SK-N-SH (cell line): ENCODE results near the gene TMOD3. TPM values are rescaled to one million over a fixed set of nuclear protein-coding genes. Genes with fewer than 3 reads are reported as not detected.

ENCODE experiments used
- CTCF ChIA-PET: fragments of 300-600, 350-600 bp; formaldehyde crosslinking; extraction: SDS; loops from one replicate; lab custom pipeline; 2021; lab: Yijun Ruan, JAX
- POLR2A ChIA-PET: fragments of 350-600 bp; sonication (Branson Sonifier 250); formaldehyde crosslinking; extraction: SDS; loops from one replicate; lab custom pipeline; 2020; ENCODE audit warnings: antibody characterized with exemption, inconsistent platforms; lab: Yijun Ruan, JAX
- DNase-seq: peaks from one replicate; pipeline ENCODE4 v3.0.0; 2012
- H2AFZ ChIP-seq: fragments of 200-600 bp; sonication (generic); 2 replicates; pipeline ENCODE4 v1.8.1; 2016; ENCODE audit warnings: antibody characterized with exemption, mild to moderate bottlenecking, low read depth
- H3F3A ChIP-seq: fragments of 200-600 bp; sonication (generic); replicated peaks from 2 replicates; pipeline ENCODE3; 2016; ENCODE audit warnings: antibody characterized with exemption, mild to moderate bottlenecking; ENCODE audit not compliant: insufficient read depth
- H3K27ac ChIP-seq, 2 experiments: fragments of 200-500 bp in 1 of 2; fragments of 200-600 bp in 1 of 2; sonication (Bioruptor generic) in 1 of 2; sonication (generic), shearing (Covaris generic) in 1 of 2; 2 replicates each; pipeline versions ENCODE4 v1.5.1 to v1.6.1; 2014 to 2016; ENCODE audit warnings: low read depth in 2 of 2, inconsistent platforms in 1 of 2, low read length in 1 of 2, mild to moderate bottlenecking in 1 of 2, mixed read lengths in 1 of 2
- H3K27me3 ChIP-seq: fragments of 200-600 bp; sonication (generic), shearing (Covaris generic); 2 replicates; pipeline ENCODE4 v1.6.1; 2016; ENCODE audit warnings: mixed run types; ENCODE audit not compliant: insufficient read depth
- H3K36me3 ChIP-seq, 2 experiments: fragments of 200-500 bp in 1 of 2; fragments of 200-600 bp in 1 of 2; sonication (Bioruptor generic) in 1 of 2; sonication (generic) in 1 of 2; replicated peaks in 1 of 2; 2 replicates each; pipeline versions ENCODE3 to v1.5.1; 2014 to 2016; ENCODE audit warnings: low read length in 1 of 2, mild to moderate bottlenecking in 1 of 2; ENCODE audit not compliant: insufficient read depth in 2 of 2, control insufficient read depth in 1 of 2
- H3K4me1 ChIP-seq, 2 experiments: fragments of 200-500 bp in 1 of 2; fragments of 200-600 bp in 1 of 2; sonication (Bioruptor generic) in 1 of 2; sonication (generic), shearing (Covaris generic) in 1 of 2; 2 replicates each; pipeline versions ENCODE4 v1.5.1 to v1.6.1; 2014 to 2016; ENCODE audit warnings: low read depth in 1 of 2, low read length in 1 of 2, mixed run types in 1 of 2; ENCODE audit not compliant: insufficient read depth in 2 of 2, control insufficient read depth in 1 of 2
- H3K4me2 ChIP-seq: fragments of 200-600 bp; sonication (generic), shearing (Covaris generic); 2 replicates; pipeline ENCODE4 v1.6.1; 2017; ENCODE audit warnings: mixed run types
- H3K4me3 ChIP-seq, 2 experiments: fragments of 200-500 bp in 1 of 2; fragments of 200-600 bp in 1 of 2; sonication (Bioruptor generic) in 1 of 2; sonication (generic), shearing (Covaris generic) in 1 of 2; 2 replicates each; pipeline versions ENCODE4 v1.5.1 to v1.8.1; 2014 to 2016; ENCODE audit warnings: low read depth in 2 of 2, inconsistent platforms in 1 of 2, low read length in 1 of 2, mild to moderate bottlenecking in 1 of 2, mixed read lengths in 1 of 2, moderate library complexity in 1 of 2
- H3K79me2 ChIP-seq: fragments of 200-600 bp; sonication (generic); 2 replicates; pipeline ENCODE4 v1.8.1; 2017; ENCODE audit warnings: mild to moderate bottlenecking; ENCODE audit not compliant: insufficient read depth
- H3K9ac ChIP-seq: fragments of 200-600 bp; sonication (generic); 2 replicates; pipeline ENCODE4 v1.6.1; 2017; ENCODE audit warnings: mixed run types
- H3K9me2 ChIP-seq: fragments of 200-600 bp; sonication (generic); 2 replicates; pipeline ENCODE4 v1.6.1; 2017; ENCODE audit warnings: mixed run types
- H3K9me3 ChIP-seq: fragments of 200-600 bp; sonication (generic); 2 replicates; pipeline ENCODE4 v1.6.1; 2017; ENCODE audit warnings: mixed run types, mild to moderate bottlenecking, moderate library complexity
- H4K20me1 ChIP-seq: fragments of 200-600 bp; sonication (generic); 2 replicates; pipeline ENCODE4 v1.6.1; 2017; ENCODE audit warnings: mild to moderate bottlenecking, mixed run types; ENCODE audit not compliant: insufficient read depth
- FOXJ3 ChIP-seq: sonication (generic); formaldehyde crosslinking; IDR thresholded peaks from 2 replicates; pipeline ENCODE4 v1.5.1; 2020; ENCODE audit warnings: mild to moderate bottlenecking, missing genetic modification reagents
- RAD21 ChIP-seq: IDR thresholded peaks from 2 replicates; pipeline ENCODE4 v1.6.1; 2012; ENCODE audit warnings: mild to moderate bottlenecking, low read length
- RCOR1 ChIP-seq: fragments of 150-350 bp; IDR thresholded peaks from 2 replicates; pipeline ENCODE4 v1.6.1; 2017; ENCODE audit warnings: antibody characterized with exemption, low read length
- RFX5 ChIP-seq: IDR thresholded peaks from 2 replicates; pipeline ENCODE4 v1.6.1; 2012; ENCODE audit warnings: mild to moderate bottlenecking, improper control_type of control experiment, low read length
- SMC3 ChIP-seq: IDR thresholded peaks from 2 replicates; pipeline ENCODE4 v1.6.1; 2012; ENCODE audit warnings: low read depth, low read length, improper control_type of control experiment
- ZBTB33 ChIP-seq: IDR thresholded peaks from 2 replicates; pipeline ENCODE4 v1.4.0; 2012; ENCODE audit warnings: low read depth, borderline replicate concordance
- WGBS: methylation state at CpG from one replicate; pipeline ENCODE4 v1.1.6; 2017; ENCODE audit warnings: low lambda C conversion rate; 5-methylcytosine and 5-hydroxymethylcytosine counted together
- polyA plus RNA-seq, 3 experiments: library from polyadenylated mRNA; depleted of rRNA; stranded (reverse); fragments of >200 nt; gene quantifications; 2 replicates each; pipeline ENCODE4 v1.2.3, GENCODE V29; 2012
- TF ChIP-seq, protein P1 (sequence below): IDR thresholded peaks from 2 replicates; pipeline ENCODE4 v1.4.0; 2012; ENCODE audit warnings: low read depth
- TF ChIP-seq, protein P2 (sequence below): fragments of 200-600 bp; sonication (generic); IDR thresholded peaks from 2 replicates; pipeline ENCODE4 v1.6.1; 2017; ENCODE audit warnings: antibody characterized with exemption, mild to moderate bottlenecking, moderate library complexity
- TF ChIP-seq, protein P3 (sequence below): fragments of 150-350 bp; IDR thresholded peaks from 2 replicates; pipeline ENCODE4 v1.6.1; 2016; ENCODE audit warnings: mild to moderate bottlenecking, low read depth, low read length

TMOD3 gene
- polyA plus RNA-seq, 1 of the 3 experiments (the other 2 are of a cell fraction), result 6.0 TPM

DNA sequence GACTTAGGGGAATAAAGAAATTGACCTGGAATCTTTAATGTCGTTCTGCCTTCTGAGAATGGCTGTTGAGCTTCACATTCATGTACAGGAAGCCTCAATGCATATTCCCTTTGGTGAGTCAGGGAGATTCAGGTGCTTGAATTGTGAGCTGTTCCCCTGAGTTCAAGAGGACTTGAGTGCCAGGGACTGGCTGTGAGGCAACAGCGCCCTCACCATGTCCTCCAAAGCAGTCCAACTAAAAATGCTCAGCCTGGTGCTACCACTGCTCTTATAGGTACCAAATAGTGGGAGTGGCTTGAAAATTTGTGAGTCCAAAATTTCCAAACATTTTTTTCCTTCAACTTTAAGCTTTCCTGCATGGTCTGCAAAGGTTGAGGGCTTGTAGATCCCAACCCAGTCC is 88.0 kb downstream of the TMOD3 start:
- H3K9ac ChIP-seq, result no peak overlapping the region
- H3K4me3 ChIP-seq, result no peak overlapping the region
- POLR2A ChIA-PET, result interaction anchor here (1.0 kb wide), 1 partner anchor 9 kb away, joined by 3 read pairs; no protein-coding TSS in a partner anchor
- no peaks in the 10 kb centered on the region for H3K4me1 ChIP-seq
- DNase-seq, result peak; percentile 15
- no peaks in the 10 kb centered on the region for H3K9me3 ChIP-seq
- H3K4me2 ChIP-seq, result no peak overlapping the region
- H3K27ac ChIP-seq, result no peak overlapping the region
- 95% methylated on average over 1 of the region's 2 CpGs for WGBS
- H2AFZ ChIP-seq, result no peak overlapping the region
- TF ChIP-seq RAD21 (peak; percentile 57), RCOR1 (no peak), FOXJ3 (no peak), SMC3 (peak; percentile 25; the same call in 1 of the 2 replicates), RFX5 (no peak), ZBTB33 (no peak)
- TF ChIP-seq, protein P1, sequence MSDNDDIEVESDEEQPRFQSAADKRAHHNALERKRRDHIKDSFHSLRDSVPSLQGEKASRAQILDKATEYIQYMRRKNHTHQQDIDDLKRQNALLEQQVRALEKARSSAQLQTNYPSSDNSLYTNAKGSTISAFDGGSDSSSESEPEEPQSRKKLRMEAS, result no peak
- TF ChIP-seq, protein P2, sequence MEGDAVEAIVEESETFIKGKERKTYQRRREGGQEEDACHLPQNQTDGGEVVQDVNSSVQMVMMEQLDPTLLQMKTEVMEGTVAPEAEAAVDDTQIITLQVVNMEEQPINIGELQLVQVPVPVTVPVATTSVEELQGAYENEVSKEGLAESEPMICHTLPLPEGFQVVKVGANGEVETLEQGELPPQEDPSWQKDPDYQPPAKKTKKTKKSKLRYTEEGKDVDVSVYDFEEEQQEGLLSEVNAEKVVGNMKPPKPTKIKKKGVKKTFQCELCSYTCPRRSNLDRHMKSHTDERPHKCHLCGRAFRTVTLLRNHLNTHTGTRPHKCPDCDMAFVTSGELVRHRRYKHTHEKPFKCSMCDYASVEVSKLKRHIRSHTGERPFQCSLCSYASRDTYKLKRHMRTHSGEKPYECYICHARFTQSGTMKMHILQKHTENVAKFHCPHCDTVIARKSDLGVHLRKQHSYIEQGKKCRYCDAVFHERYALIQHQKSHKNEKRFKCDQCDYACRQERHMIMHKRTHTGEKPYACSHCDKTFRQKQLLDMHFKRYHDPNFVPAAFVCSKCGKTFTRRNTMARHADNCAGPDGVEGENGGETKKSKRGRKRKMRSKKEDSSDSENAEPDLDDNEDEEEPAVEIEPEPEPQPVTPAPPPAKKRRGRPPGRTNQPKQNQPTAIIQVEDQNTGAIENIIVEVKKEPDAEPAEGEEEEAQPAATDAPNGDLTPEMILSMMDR, result peak; percentile 54
- TF ChIP-seq, protein P3, sequence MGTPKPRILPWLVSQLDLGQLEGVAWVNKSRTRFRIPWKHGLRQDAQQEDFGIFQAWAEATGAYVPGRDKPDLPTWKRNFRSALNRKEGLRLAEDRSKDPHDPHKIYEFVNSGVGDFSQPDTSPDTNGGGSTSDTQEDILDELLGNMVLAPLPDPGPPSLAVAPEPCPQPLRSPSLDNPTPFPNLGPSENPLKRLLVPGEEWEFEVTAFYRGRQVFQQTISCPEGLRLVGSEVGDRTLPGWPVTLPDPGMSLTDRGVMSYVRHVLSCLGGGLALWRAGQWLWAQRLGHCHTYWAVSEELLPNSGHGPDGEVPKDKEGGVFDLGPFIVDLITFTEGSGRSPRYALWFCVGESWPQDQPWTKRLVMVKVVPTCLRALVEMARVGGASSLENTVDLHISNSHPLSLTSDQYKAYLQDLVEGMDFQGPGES, result no peak
- TF ChIP-seq, all 33 proteins: peak for 3
- CTCF ChIA-PET, result interaction anchor here (0.6 to 1.9 kb wide), 7 partner anchors 8 to 133 kb away, joined by 3 to 7 read pairs (median 4); no protein-coding TSS in a partner anchor
- no peaks in the 10 kb centered on the region for H4K20me1 ChIP-seq
- H3K27me3 ChIP-seq, result no peaks in the 10 kb centered on the region
- peaks cover 3% of the 10 kb centered on the region for H3F3A ChIP-seq
- H3K36me3 ChIP-seq, result peaks cover 24 to 65% of the 10 kb centered on the region in 2 experiments
- no peaks in the 10 kb centered on the region for H3K79me2 ChIP-seq
- H3K9me2 ChIP-seq, result no peaks in the 10 kb centered on the region
